HG03442 (cell line): ENCODE results near the gene EOMES.

Experiments
- ATAC-seq: cut with Tn5 transposase; IDR thresholded peaks from one replicate; pipeline ENCODE4 v1.9.1; 2021; ENCODE audit warnings: mild to moderate bottlenecking, moderate library complexity; ENCODE audit not compliant: unreplicated experiment

EOMES gene

DNA sequence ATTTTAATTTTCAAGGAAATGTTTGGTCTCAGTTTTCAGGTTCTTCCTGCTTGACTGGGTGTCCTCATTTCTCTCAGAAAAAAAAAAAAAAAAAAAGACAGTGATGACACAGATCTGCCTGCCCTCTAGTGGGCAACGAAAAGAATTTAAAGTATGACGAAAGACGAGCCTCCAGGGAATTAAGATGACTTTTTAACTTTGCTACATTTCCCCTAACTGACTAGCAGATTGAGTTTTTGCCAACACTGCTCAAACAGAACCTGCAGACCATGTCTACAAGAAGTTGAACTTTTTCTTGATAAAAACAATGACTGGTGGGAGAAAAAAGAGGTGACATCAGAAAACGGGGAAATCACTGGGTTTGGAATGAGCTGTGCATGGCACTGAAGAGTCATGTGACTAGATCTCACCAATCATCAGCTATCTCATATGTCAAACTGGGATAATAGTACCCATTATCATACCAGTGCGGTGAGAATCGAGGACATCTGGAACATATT is 40.8 kb downstream of the EOMES start:
- peak; percentile 74 for ATAC-seq

DNA sequence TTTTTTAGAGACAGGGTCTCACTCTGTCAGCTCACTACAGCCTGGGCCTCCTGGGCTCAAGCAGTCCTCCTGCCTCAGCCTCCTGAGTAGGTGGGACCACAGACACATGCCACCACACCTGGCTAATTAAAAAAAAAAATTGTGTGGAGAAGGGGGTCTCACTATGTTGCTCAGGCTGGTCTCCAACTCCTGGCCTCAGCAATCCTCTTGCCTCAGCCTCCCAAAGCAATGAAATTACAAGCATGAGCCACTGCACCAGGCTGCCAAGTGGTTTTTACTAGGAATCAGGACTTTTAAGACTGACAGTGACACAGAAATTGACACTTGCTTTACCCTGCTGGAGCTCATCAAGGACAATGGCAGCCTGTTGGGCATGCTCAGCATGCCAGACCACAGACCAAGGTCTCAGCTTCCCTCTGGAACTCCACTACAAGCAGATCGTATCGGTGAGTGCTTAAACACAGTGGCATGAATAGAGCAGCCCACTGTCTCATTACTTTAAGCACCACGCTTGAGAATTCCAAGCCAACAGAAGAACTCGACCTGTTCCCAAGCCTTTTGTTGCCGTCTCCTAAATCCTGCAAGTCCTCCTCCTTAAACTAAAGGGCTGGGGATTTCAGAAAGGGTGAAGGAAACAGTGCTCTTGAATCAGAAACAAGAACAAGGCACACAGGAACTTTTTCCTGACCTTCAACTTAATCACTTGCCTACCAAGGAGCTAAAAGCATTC is 41.4 kb downstream of the EOMES start:
- no peak for ATAC-seq

DNA sequence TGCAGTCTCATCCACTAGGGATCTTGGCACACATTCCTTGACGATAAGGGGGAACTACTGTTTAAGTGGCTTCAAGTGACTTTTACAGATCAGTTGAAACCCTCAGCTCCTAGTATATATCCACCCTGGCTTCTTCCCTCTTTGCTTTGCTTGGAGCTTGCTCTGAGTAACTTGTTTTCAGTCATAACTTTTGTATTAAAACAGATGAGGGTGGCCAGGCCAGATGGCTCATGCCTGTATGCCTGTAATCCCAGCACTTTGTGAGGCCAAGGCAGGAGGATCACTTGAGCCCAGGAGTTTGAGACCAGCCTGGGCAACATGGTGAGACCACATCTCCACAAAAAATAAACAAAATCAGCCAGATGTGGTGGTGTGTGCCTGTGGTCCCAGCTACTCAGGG is 42.4 kb downstream of the EOMES start:
- no peak for ATAC-seq

DNA sequence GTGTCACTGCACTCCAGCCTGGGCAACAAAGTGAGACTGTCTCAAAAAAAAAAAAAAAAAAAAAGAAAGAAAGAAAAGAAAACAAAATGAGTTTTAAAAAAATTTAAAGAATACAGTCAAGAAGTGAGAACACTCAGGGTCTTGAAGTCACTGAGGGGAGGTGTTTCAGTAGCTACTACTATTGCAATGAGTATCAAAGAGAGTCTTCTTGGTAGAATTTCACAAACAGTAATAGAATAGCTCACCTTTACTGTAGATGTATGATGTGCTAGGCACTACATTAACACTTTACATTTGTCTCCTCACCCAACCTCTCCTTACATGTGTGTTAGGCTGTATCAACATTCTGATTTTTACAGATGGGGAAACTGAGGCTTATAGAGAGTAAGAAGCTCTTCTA is 43.9 kb downstream of the EOMES start:
- no peak for ATAC-seq

DNA sequence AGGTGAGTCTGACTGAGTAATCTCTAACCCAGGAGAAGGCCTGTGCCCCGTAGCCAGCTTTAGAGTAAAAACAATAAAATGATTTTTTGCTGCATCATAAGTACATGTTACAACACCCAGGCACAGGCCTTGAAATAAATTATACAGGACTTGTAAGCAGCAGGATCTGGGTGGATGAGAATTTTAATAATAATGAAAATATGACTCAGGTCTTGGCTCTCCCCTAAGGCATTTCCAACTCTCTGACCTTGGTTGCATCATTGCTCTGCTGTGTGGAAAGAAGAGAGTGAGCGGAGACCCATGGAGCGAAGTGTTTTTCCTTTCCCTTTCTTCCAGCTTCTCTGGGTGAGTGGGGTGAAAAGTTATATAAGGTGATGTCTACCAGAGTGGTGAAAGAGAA is 44.6 kb downstream of the EOMES start:
- no peak for ATAC-seq

DNA sequence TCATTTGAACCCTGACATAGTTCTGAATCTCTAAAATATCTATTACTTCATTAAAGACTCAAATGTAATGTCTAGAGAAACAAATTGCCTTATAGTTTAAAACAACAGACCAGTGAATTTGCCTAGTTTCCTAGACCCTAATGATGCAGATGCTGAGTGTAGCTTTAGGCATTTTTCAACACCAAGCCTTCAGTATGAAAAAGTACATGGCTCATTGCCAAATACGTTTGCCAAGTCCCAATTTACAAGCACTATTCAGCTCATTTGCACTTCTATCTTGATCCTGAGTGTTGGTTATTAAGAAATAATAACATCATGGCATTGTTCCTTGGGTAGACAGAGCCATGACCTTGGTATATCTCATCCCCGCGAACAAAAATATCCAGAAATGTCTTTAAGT is 46.8 kb downstream of the EOMES start:
- ATAC-seq, result no peak

DNA sequence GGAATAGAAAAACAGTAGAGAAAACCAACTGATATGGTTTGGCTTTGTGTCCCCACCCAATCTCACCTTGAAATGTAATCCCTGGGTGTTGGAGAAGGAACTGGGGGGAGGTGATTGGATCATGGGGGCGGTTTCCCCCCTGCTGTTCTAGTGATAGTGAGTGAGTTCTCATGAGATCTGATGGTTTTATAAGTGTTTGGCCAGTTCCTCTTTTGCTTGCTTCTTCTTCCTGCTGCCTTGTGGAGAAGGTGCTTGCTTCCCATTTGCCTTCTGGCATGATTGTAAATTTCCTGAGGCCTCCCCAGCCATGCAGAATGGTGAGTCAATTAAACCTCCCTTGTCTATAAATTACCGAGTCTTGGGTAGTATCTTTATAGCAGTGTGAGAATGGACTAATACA is 48.4 kb downstream of the EOMES start:
- ATAC-seq, result no peak

DNA sequence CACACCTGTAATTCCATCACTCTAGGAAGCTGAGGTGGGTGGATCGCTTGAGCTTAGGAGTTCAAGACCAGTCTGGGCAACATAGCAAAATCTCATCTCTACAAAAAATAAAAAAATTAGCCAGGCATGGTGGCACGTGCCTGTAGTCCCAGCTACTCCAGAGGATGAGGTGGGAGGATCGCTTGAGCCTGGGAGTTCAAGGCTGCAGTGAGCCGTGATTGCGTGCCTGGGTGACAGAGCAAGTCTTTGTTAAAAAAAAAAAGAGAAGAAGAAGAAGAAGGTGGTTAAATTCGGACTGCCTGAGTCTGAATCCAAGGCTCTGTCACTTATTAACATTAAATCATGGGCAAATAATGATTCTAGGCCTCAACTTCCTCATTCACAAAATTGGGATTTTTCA is 51.0 kb downstream of the EOMES start:
- no peak for ATAC-seq

DNA sequence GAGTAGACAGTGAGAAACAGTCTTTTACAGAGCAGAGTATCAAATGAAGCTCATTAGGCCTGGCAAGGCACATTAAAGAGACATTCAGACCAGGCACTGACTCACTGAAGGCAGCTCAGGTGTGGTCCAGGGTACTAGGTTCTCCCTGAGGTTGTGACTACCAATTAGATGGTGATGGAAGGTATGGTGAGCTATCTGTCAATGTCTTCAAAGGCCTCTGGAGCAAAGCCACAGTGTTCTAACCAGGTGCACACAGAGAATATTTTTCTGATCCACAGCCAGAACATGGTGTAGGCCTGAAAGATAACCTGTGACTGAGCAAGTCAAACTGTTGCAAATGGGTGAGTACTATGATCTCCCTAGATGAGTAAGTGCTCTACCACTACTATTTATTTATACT is 51.5 kb downstream of the EOMES start:
- ATAC-seq, result no peak

DNA sequence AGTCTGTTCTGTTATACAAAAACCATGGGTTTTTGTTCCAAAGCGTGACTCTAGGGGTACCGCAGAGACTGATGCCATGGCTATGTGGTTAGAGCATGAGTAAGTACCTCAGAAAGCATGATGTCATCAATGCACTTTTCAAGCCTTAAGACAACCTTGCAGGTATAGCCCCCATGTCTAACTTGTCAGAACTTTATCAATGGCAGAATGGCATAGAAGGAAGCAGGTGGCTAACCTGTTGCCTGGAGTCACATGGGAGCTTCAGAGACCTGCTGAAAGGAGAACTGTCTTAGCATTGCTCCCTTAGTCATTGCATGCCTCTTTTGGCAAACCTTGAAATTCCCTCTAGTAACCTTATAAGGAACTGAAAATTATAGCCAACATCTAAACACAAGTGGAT is 52.5 kb downstream of the EOMES start:
- ATAC-seq, result peak; percentile 67

DNA sequence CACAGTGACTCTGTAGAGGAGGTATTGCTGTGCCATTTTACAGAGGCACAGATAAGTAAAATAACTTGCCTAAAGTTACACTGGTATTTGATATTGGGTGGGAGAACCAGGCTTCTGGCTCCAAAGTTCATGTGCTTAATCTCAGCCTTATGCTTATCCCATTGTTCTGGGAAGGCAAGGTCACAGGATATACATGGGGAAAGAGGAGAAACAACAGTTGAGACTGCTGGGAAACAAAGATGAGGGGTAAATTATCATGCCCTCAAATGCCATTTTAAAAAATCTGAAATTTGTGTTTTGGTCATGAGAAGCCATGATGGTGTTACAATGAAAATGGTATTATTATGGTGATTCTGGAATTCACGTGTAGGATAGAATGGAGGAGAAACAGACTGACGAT is 54.4 kb downstream of the EOMES start:
- ATAC-seq, result no peak

DNA sequence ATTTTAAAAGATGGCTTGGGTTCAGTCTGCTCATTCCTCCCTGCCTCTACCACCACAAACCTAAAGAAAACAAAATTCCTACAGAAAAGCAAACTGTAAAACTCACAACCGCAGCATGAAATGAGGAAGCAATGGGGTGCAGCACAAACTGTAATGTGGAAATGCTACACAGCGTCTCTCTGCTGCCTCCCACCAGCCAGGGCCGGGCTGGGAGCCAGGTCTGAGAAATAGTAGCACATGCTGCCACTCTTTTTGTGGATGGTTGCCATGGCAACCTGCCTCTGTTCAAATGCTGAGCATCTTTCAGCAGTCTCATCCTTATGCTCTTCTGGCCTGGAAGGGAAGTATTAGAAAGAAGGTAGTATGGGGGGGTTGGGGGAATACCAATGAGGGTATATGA is 55.4 kb downstream of the EOMES start:
- ATAC-seq, result peak; percentile 27

DNA sequence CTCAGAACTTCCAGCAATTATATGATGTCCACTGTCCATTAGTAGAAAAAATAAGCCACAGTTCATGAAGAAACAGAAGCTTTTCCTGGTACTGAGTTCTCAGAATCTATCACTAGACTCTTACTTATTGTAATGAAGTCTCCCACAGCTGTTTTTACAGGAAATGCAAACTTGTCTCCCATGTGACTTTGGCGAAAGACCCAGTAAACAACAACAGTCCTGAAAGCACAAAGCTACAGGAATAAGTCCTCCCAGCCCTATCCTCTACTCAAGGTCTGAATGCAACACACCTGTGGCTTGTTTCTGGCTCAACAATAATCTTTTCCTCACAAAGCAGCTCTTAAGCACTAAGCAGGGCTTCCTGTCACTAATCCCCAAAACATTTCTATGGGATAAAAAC is 55.9 kb downstream of the EOMES start:
- peak; percentile 33 for ATAC-seq
